SK-N-SH (cell line): ENCODE data around the gene GAMT.

Source experiments
- EP300 ChIP-seq, 2 experiments: IDR thresholded peaks; 2 replicates each; pipeline versions ENCODE4 v1.4.0 to v1.6.1; 2012; ENCODE audit warnings: borderline replicate concordance in 1 of 2, low read depth in 1 of 2, low read length in 1 of 2
- FOXJ3 ChIP-seq: sonication (generic); formaldehyde crosslinking; IDR thresholded peaks from 2 replicates; pipeline ENCODE4 v1.5.1; 2020; ENCODE audit warnings: mild to moderate bottlenecking, missing genetic modification reagents
- FOXM1 ChIP-seq: IDR thresholded peaks from 2 replicates; pipeline ENCODE4 v1.4.0; 2012; ENCODE audit warnings: low read depth, mild to moderate bottlenecking
- GABPA ChIP-seq: IDR thresholded peaks from 2 replicates; pipeline ENCODE4 v1.4.0; 2012; ENCODE audit warnings: low read depth, mild to moderate bottlenecking
- GATA2 ChIP-seq: sonication (generic); formaldehyde crosslinking; IDR thresholded peaks from 2 replicates; pipeline ENCODE4 v1.5.0; 2020; ENCODE audit warnings: mild to moderate bottlenecking, missing genetic modification reagents
- MXI1 ChIP-seq: IDR thresholded peaks from 2 replicates; pipeline ENCODE4 v1.6.1; 2012; ENCODE audit warnings: mild to moderate bottlenecking, low read depth, low read length, improper control_type of control experiment
- NFIC ChIP-seq: IDR thresholded peaks from 2 replicates; pipeline ENCODE4 v1.4.0; 2012; ENCODE audit warnings: borderline replicate concordance
- POLR2AphosphoS5 ChIP-seq: IDR thresholded peaks from 2 replicates; pipeline ENCODE4 v1.6.1; 2012; ENCODE audit warnings: low read depth, low read length
- RAD21 ChIP-seq: IDR thresholded peaks from 2 replicates; pipeline ENCODE4 v1.6.1; 2012; ENCODE audit warnings: mild to moderate bottlenecking, low read length
- REST ChIP-seq: IDR thresholded peaks from 2 replicates; pipeline ENCODE4 v1.6.1; 2012; ENCODE audit warnings: mild to moderate bottlenecking, low read depth, low read length, moderate library complexity
- RXRA ChIP-seq: IDR thresholded peaks from 2 replicates; pipeline ENCODE4 v1.4.0; 2012; ENCODE audit warnings: low read depth, mild to moderate bottlenecking, borderline replicate concordance
- YY1 ChIP-seq: IDR thresholded peaks from 2 replicates; pipeline ENCODE4 v1.4.0; 2012; ENCODE audit warnings: low read depth, mild to moderate bottlenecking
- TF ChIP-seq, protein P1 (sequence below): fragments of 200-600 bp; sonication (generic); IDR thresholded peaks from 2 replicates; pipeline ENCODE4 v1.6.1; 2017; ENCODE audit warnings: antibody characterized with exemption, mild to moderate bottlenecking, moderate library complexity

- TF ChIP-seq RXRA (no peak), GABPA (no peak), FOXJ3 (no peak), POLR2AphosphoS5 (no peak), REST (no peak), GATA2 (CRISPR knock-in tag) (no peak), YY1 (no peak), MXI1 (no peak), RAD21 (no peak), FOXM1 (no peak), EP300 (IDR thresholded peaks at IDR 0.05; ENCODE audit: borderline replicate concordance in 1 of 2, low read depth in 1 of 2, low read length in 1 of 2) (no peak), NFIC (no peak)
- TF ChIP-seq, protein P1, sequence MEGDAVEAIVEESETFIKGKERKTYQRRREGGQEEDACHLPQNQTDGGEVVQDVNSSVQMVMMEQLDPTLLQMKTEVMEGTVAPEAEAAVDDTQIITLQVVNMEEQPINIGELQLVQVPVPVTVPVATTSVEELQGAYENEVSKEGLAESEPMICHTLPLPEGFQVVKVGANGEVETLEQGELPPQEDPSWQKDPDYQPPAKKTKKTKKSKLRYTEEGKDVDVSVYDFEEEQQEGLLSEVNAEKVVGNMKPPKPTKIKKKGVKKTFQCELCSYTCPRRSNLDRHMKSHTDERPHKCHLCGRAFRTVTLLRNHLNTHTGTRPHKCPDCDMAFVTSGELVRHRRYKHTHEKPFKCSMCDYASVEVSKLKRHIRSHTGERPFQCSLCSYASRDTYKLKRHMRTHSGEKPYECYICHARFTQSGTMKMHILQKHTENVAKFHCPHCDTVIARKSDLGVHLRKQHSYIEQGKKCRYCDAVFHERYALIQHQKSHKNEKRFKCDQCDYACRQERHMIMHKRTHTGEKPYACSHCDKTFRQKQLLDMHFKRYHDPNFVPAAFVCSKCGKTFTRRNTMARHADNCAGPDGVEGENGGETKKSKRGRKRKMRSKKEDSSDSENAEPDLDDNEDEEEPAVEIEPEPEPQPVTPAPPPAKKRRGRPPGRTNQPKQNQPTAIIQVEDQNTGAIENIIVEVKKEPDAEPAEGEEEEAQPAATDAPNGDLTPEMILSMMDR, result no peak
Measured at GRCh38 chr19:1351381-1351851, 49.9 kb downstream of the GAMT start.
